PC-9 (cell line): Measurements from ENCODE around the gene PGS1. TPM values are rescaled to one million over a fixed set of nuclear protein-coding genes. Genes with fewer than 3 reads are reported as not detected.

Experiments used
- BruUV-seq: library from RNA; stranded (reverse); fragments of 400-500 nt; replicated peaks from 2 replicates; lab custom pipeline; 2021; lab: Mats Ljungman, UMichigan
- CTCF ChIA-PET: fragments of 300-600 bp; sonication (Branson Sonifier 250); formaldehyde crosslinking; loops from one replicate; lab custom pipeline; 2022; ENCODE audit warnings: antibody characterized with exemption; lab: Charles Lee
- POLR2A ChIA-PET: fragments of 300-600 bp; sonication (Branson Sonifier 250); formaldehyde crosslinking; loops from one replicate; lab custom pipeline; 2022; ENCODE audit warnings: antibody characterized with exemption; ENCODE audit not compliant: unreplicated experiment; lab: Charles Lee
- DNase-seq, 2 experiments: peaks; one replicate each; pipeline versions ENCODE4 v3.0.0 to v3.0.0-alpha.2; 2015 to 2022; ENCODE audit warnings: mixed read lengths in 1 of 2
- H2AFZ ChIP-seq: fragments of 200-600 bp; sonication (generic); 2 replicates; pipeline ENCODE4 v1.8.1; 2017; ENCODE audit warnings: antibody characterized with exemption
- H3F3A ChIP-seq: fragments of 200-600 bp; sonication (generic); 2 replicates; pipeline ENCODE4 v1.8.1; 2017; ENCODE audit warnings: antibody characterized with exemption, mild to moderate bottlenecking, low read depth; ENCODE audit not compliant: insufficient read depth
- H3K27ac ChIP-seq: fragments of 200-600 bp; sonication (generic); 2 replicates; pipeline ENCODE4 v1.6.1; 2016; ENCODE audit warnings: mixed run types
- H3K27me3 ChIP-seq: fragments of 200-600 bp; sonication (generic); 2 replicates; pipeline ENCODE4 v1.6.1; 2016; ENCODE audit warnings: low read depth, mixed run types; ENCODE audit not compliant: insufficient read depth
- H3K36me3 ChIP-seq: fragments of 200-600 bp; sonication (generic); 2 replicates; pipeline ENCODE4 v1.6.1; 2016; ENCODE audit warnings: low read depth, mixed run types
- H3K4me1 ChIP-seq: fragments of 200-600 bp; sonication (generic); replicated peaks from 2 replicates; pipeline ENCODE4 v1.6.1; 2016; ENCODE audit warnings: mixed run types; ENCODE audit not compliant: insufficient read depth
- H3K4me2 ChIP-seq: fragments of 200-600 bp; sonication (generic); 2 replicates; pipeline ENCODE4 v1.6.1; 2017; ENCODE audit warnings: mixed run types
- H3K4me3 ChIP-seq: fragments of 200-600 bp; sonication (generic); 2 replicates; pipeline ENCODE4 v1.6.1; 2016; ENCODE audit warnings: mixed run types
- H3K79me2 ChIP-seq: fragments of 200-600 bp; sonication (generic); 2 replicates; pipeline ENCODE4 v1.6.1; 2017; ENCODE audit warnings: low read depth, mixed run types
- H3K9me2 ChIP-seq: fragments of 200-600 bp; sonication (generic); 2 replicates; pipeline ENCODE4 v1.8.1; 2017; ENCODE audit warnings: mild to moderate bottlenecking; ENCODE audit not compliant: insufficient read depth
- H3K9me3 ChIP-seq: fragments of 200-600 bp; sonication (generic); 2 replicates; pipeline ENCODE4 v1.8.1; 2016; ENCODE audit warnings: low read depth; ENCODE audit not compliant: insufficient read depth
- H4K20me1 ChIP-seq: fragments of 200-600 bp; sonication (generic); 2 replicates; pipeline ENCODE4 v1.8.1; 2017; ENCODE audit not compliant: insufficient read depth
- CTCF ChIP-seq: fragments of 200-600 bp; sonication (generic); conservative IDR thresholded peaks from 2 replicates; pipeline ENCODE4 v1.6.1; 2017; ENCODE audit warnings: mixed run types, antibody characterized with exemption, mild to moderate bottlenecking, moderate library complexity
- EZH2 ChIP-seq: fragments of 200-600 bp; sonication (generic); IDR thresholded peaks from 2 replicates; pipeline ENCODE4 v1.8.0; 2017; ENCODE audit warnings: antibody characterized with exemption, low read depth
- intact Hi-C: fragments of 100-400 bp; cut with micrococcal nuclease; formaldehyde crosslinking; loops from one replicate; pipeline ENCODE4 v1.10.0; 2022; ENCODE audit not compliant: unreplicated experiment
- total RNA-seq: library from RNA; stranded (reverse); gene quantifications from 2 replicates; pipeline ENCODE4 v1.2.3, GENCODE V29; 2021

PGS1 gene
- total RNA-seq, 1 experiment from 2014 or later: 40.2 TPM

GRCh38 chr17:78469443-78469842 lies 91.0 kb downstream of the PGS1 start:
- DNase-seq: no peak
- no TSS peak for BruUV-seq
- ChIA-PET CTCF (no interaction called here), POLR2A (no interaction called here)
- Histone ChIP-seq H3K27me3 (0 out of 2 replicates have a peak, but pooled peaks cover under 1% of the 10 kb centered on the region), H3K36me3 (no peaks in the 10 kb centered on the region), H3K9me3 (no peaks in the 10 kb centered on the region), H3K4me1 (no peaks in the 10 kb centered on the region), H3K4me2 (no peak overlapping the region), H3K27ac (no peak overlapping the region), H4K20me1 (no peaks in the 10 kb centered on the region), H3K4me3 (no peak overlapping the region), H2AFZ (no peak overlapping the region), H3K79me2 (no peaks in the 10 kb centered on the region), H3K9me2 (no peaks in the 10 kb centered on the region), H3F3A (no peaks in the 10 kb centered on the region)
- intact Hi-C loops: no loop called here
- no peak for TF ChIP-seq CTCF
- no peak for TF ChIP-seq EZH2

- H4K20me1 ChIP-seq: no peaks in the 10 kb centered on the region
- DNase-seq: no peak
- no peaks in the 10 kb centered on the region for H3K27me3 ChIP-seq
- POLR2A ChIA-PET: no interaction called here
- no peaks in the 10 kb centered on the region for H3K9me2 ChIP-seq
- no peaks in the 10 kb centered on the region for H3K79me2 ChIP-seq
- no peaks in the 10 kb centered on the region for H3K4me1 ChIP-seq
- intact Hi-C loops: no loop called here
- no peaks in the 10 kb centered on the region for H3F3A ChIP-seq
- no peak overlapping the region for H3K4me3 ChIP-seq
- CTCF ChIA-PET: interaction anchor here (0.6 kb wide), 1 partner anchor 22 kb away, joined by 3 read pairs; no protein-coding TSS in a partner anchor
- no TSS peak for BruUV-seq
- no peak for TF ChIP-seq EZH2
- no peak for TF ChIP-seq CTCF
- H3K9me3 ChIP-seq: no peaks in the 10 kb centered on the region
- H3K27ac ChIP-seq: no peak overlapping the region
- no peak overlapping the region for H2AFZ ChIP-seq
- no peaks in the 10 kb centered on the region for H3K36me3 ChIP-seq
- H3K4me2 ChIP-seq: no peak overlapping the region
Observed at GRCh38 chr17:78471635-78472034, 93.2 kb downstream of the PGS1 start.

- Histone ChIP-seq H3K4me1 (no peaks in the 10 kb centered on the region), H3K27me3 (no peaks in the 10 kb centered on the region), H3K9me3 (no peaks in the 10 kb centered on the region), H4K20me1 (no peaks in the 10 kb centered on the region), H3K79me2 (no peaks in the 10 kb centered on the region), H3K9me2 (no peaks in the 10 kb centered on the region), H3K36me3 (no peaks in the 10 kb centered on the region), H3F3A (no peaks in the 10 kb centered on the region), H2AFZ (no peak overlapping the region), H3K4me3 (no peak overlapping the region), H3K4me2 (no peak overlapping the region), H3K27ac (no peak overlapping the region)
- ChIA-PET CTCF (interaction anchor here (0.6 kb wide), 1 partner anchor 22 kb away, joined by 3 read pairs; no protein-coding TSS in a partner anchor), POLR2A (no interaction called here)
- DNase-seq: no peak
- intact Hi-C loops: no loop called here
- no peak for TF ChIP-seq EZH2
- TF ChIP-seq CTCF: no peak
- no TSS peak for BruUV-seq
Observed at GRCh38 chr17:78472035-78472905, 93.8 kb downstream of the PGS1 start.
